Common myeloid progenitor, CD34-positive (primary cell): ENCODE measurements around the gene GLI3.
"Not testable (repeated sequence)": the region's sequence is repeated elsewhere in the genome, so short reads cannot be mapped to it uniquely, and the experiment has no call there.

Source experiments
- CTCF ChIA-PET: fragments of 350-600 bp; sonication (Branson Sonifier 250); formaldehyde crosslinking; loops from one replicate; lab custom pipeline; 2021; ENCODE audit warnings: antibody characterized with exemption; lab: Charles Lee
- POLR2A ChIA-PET: fragments of 350-600 bp; sonication (Branson Sonifier 250); formaldehyde crosslinking; loops from one replicate; lab custom pipeline; 2021; ENCODE audit warnings: antibody characterized with exemption; lab: Charles Lee
- DNase-seq, 3 donors: peaks; one replicate each; pipeline versions ENCODE4 v3.0.0 to v3.0.0-alpha.2; 2013
- H3K27ac ChIP-seq, 2 experiments: 1 replicate in 1 of 2; 2 replicates in 1 of 2; pipeline ENCODE4 v1.7.0; 2013; ENCODE audit warnings: inconsistent platforms in 2 of 2, low read length in 2 of 2, mild to moderate bottlenecking in 2 of 2, low read depth in 1 of 2, moderate library complexity in 1 of 2; ENCODE audit not compliant: severe bottlenecking in 2 of 2, insufficient read depth in 1 of 2, poor library complexity in 1 of 2
- H3K27me3 ChIP-seq, 5 experiments: replicated peaks in 2 of 5; 1 replicate in 3 of 5; 2 replicates in 2 of 5; pipeline versions ENCODE4 v1.6.1 to v1.7.0; 2013; ENCODE audit warnings: low read length in 4 of 5, mild to moderate bottlenecking in 2 of 5, moderate library complexity in 2 of 5, inconsistent platforms in 1 of 5; ENCODE audit not compliant: insufficient read depth in 5 of 5, control insufficient read depth in 4 of 5
- H3K36me3 ChIP-seq, 4 experiments: 1 replicate in 2 of 4; 2 replicates in 2 of 4; pipeline versions ENCODE4 v1.6.1 to v1.7.0; 2013; ENCODE audit warnings: low read length in 3 of 4, control low read depth in 1 of 4, mild to moderate bottlenecking in 1 of 4; ENCODE audit not compliant: control insufficient read depth in 4 of 4, insufficient read depth in 4 of 4
- H3K4me1 ChIP-seq, 4 experiments: 1 replicate in 3 of 4; 2 replicates in 1 of 4; pipeline versions ENCODE4 v1.6.1 to v1.7.1; 2013; ENCODE audit warnings: low read length in 3 of 4, mild to moderate bottlenecking in 3 of 4, control low read depth in 1 of 4, inconsistent platforms in 1 of 4, moderate library complexity in 1 of 4; ENCODE audit not compliant: control insufficient read depth in 4 of 4, insufficient read depth in 4 of 4; ENCODE audit errors: control extremely low read depth in 1 of 4
- H3K4me3 ChIP-seq, 7 experiments: 1 replicate in 4 of 7; 2 replicates in 3 of 7; pipeline versions ENCODE4 v1.5.1 to v1.7.0; 2013; ENCODE audit warnings: mild to moderate bottlenecking in 7 of 7, low read length in 6 of 7, moderate library complexity in 6 of 7, inconsistent platforms in 2 of 7, low read depth in 2 of 7, control low read depth in 1 of 7; ENCODE audit not compliant: insufficient read depth in 4 of 7, control insufficient read depth in 1 of 7; ENCODE audit errors: extremely low read depth in 1 of 7
- H3K9me3 ChIP-seq, 5 experiments: 1 replicate in 4 of 5; 2 replicates in 1 of 5; pipeline versions ENCODE4 v1.6.1 to v1.7.1; 2013; ENCODE audit warnings: low read length in 4 of 5, mild to moderate bottlenecking in 2 of 5, inconsistent platforms in 1 of 5, low read depth in 1 of 5, moderate library complexity in 1 of 5; ENCODE audit not compliant: control insufficient read depth in 4 of 5, insufficient read depth in 2 of 5; ENCODE audit errors: control extremely low read depth in 1 of 5
- WGBS: methylation state at CpG from one replicate; pipeline ENCODE4 v1.1.5; 2013; ENCODE audit not compliant: insufficient coverage; 5-methylcytosine and 5-hydroxymethylcytosine counted together

Gene GLI3

DNA sequence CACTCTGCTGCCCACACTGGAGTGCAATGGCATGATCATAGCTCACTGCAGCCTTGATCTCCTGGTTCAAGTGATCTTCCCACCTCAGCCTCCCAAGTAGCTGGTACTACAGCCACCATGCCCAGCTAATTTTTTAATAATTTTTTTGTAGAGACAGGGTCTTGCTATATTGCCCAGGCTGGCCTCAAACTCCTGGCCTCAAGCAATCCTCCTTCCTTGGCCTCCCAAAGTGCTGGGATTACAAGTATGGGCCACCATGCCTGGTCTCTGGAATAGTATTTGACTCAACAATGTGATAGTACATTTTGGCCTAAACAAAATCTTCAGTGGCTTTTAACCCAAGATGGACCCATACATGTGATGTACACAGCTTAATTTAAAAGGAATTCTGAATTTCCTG, 27.9 kb downstream of the GLI3 start:
- POLR2A ChIA-PET, H3K27ac ChIP-seq, H3K9me3 ChIP-seq, H3K36me3 ChIP-seq, H3K4me1 ChIP-seq, H3K27me3 ChIP-seq, DNase-seq, H3K4me3 ChIP-seq: not testable (repeated sequence)
- CTCF ChIA-PET, result interaction anchor here (1.1 to 1.5 kb wide), 4 partner anchors 10 to 109 kb away, joined by 3 to 6 read pairs (median 4); no protein-coding TSS in a partner anchor

DNA sequence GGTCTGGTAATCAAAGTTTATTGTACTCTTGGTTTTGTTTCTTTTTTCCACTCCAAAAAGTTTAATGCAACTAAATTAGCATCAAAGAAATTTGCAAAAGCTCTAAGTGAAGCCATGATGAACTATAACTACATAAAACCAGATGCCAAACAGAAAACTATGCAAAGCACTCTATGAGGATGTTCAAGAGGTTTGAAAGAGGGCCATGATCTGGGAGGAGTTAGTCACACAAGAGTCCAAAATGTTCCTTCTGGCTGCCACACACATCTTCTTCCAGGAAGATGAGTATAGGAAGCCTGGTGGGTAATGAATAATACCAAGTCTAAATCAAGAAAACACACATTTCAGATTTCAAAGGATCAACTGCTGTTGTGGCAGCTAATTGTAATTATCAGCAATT, 28.4 kb downstream of the GLI3 start:
- no peak overlapping the region for H3K4me3 ChIP-seq
- no peak overlapping the region for H3K27ac ChIP-seq
- H3K36me3 ChIP-seq, result no peaks in the 10 kb centered on the region
- peaks cover 0 to 2% (median 0%) of the 10 kb centered on the region in 5 experiments for H3K9me3 ChIP-seq
- no peaks in the 10 kb centered on the region for H3K4me1 ChIP-seq
- POLR2A ChIA-PET, result no interaction called here
- DNase-seq, result no peak
- H3K27me3 ChIP-seq, result peaks cover 0 to 4% (median 0%) of the 10 kb centered on the region in 5 experiments
- CTCF ChIA-PET, result interaction anchor here (1.3 to 1.5 kb wide), 2 partner anchors 10 to 13 kb away, joined by 4 to 5 read pairs; no protein-coding TSS in a partner anchor

DNA sequence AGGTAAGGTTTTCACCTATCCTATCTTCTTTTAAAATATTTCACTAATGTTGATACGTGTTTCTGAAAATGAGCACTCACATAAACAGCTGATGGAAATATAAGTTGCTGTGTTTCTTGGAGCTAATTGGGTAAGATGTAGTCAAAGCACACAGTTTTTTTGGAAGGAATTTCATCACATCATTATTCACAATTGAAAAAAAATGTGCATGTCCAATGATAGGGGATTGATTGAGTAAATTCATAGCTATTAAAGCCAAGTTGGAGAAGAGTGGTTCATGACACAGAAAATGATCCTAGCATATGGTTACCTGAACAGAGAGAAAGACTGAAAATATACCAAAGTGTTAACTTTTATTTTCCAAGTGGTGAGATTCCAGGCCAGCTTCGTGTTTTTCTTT, 29.6 kb downstream of the GLI3 start:
- Histone ChIP-seq H3K9me3 (peaks cover 0 to 2% (median 0%) of the 10 kb centered on the region in 5 experiments), H3K27ac (no peak overlapping the region), H3K36me3 (no peaks in the 10 kb centered on the region), H3K4me1 (no peaks in the 10 kb centered on the region), H3K4me3 (no peak overlapping the region), H3K27me3 (peaks cover 0 to 4% (median 0%) of the 10 kb centered on the region in 5 experiments)
- POLR2A ChIA-PET, result no interaction called here
- no peak for DNase-seq
- CTCF ChIA-PET, result interaction anchor here (1.3 kb wide), 1 partner anchor 14 kb away, joined by 3 read pairs; no protein-coding TSS in a partner anchor
- 100% methylated on average over 1 of the region's 2 CpGs for WGBS

DNA sequence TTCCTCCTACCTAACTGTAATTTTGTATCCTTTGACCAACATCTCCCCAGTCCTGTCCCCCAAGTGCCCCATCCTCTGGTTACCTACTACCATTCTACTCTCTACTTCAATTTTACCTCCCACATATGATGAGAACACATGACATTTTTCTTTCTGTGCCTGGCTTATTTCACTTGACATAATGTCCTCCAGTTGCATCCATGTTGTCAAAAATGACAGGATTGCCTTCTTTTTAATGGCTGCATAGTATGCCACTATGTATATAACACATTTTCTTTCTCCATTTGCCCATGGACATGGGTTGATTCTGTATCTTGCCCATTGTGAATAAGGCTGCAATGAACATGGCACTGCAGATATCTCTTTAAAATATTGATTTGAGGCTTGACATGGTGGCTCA, 33.7 kb downstream of the GLI3 start:
- Histone ChIP-seq H3K27me3 (no peaks in the 10 kb centered on the region), H3K9me3 (peaks cover 0 to 2% (median 0%) of the 10 kb centered on the region in 5 experiments), H3K27ac (no peak overlapping the region), H3K4me1 (peaks cover 0 to 5% (median 0%) of the 10 kb centered on the region in 4 experiments), H3K4me3 (no peak overlapping the region), H3K36me3 (no peaks in the 10 kb centered on the region)
- no peak for DNase-seq
- POLR2A ChIA-PET, result no interaction called here
- CTCF ChIA-PET, result no interaction called here

DNA sequence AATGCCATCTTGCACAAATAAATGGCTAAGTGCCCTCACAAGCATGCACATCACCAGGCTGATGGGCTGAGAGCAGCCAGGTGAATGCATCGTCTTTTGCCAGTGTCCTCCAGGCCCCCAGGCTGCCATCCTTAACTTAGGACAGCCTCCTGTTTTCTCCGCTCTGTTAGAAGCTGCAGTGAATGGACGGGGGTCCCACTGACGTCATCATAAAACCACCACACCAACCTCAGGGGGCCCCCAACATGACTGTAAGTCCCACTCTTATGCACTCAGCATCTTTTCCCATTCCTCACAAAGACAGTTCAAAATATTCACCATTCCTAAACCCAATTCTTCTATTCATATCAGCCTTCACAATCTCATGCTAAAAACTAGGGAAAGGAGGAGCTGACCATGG, 34.4 kb downstream of the GLI3 start:
- CTCF ChIA-PET, result no interaction called here
- Histone ChIP-seq H3K4me1 (peaks cover 0 to 6% (median 0%) of the 10 kb centered on the region in 4 experiments), H3K36me3 (no peaks in the 10 kb centered on the region), H3K9me3 (peaks cover 0 to 2% (median 0%) of the 10 kb centered on the region in 5 experiments), H3K4me3 (no peak overlapping the region), H3K27me3 (no peaks in the 10 kb centered on the region), H3K27ac (no peak overlapping the region)
- no peak for DNase-seq
- POLR2A ChIA-PET, result no interaction called here
- 95% methylated on average over 4 of the region's 4 CpGs for WGBS

DNA sequence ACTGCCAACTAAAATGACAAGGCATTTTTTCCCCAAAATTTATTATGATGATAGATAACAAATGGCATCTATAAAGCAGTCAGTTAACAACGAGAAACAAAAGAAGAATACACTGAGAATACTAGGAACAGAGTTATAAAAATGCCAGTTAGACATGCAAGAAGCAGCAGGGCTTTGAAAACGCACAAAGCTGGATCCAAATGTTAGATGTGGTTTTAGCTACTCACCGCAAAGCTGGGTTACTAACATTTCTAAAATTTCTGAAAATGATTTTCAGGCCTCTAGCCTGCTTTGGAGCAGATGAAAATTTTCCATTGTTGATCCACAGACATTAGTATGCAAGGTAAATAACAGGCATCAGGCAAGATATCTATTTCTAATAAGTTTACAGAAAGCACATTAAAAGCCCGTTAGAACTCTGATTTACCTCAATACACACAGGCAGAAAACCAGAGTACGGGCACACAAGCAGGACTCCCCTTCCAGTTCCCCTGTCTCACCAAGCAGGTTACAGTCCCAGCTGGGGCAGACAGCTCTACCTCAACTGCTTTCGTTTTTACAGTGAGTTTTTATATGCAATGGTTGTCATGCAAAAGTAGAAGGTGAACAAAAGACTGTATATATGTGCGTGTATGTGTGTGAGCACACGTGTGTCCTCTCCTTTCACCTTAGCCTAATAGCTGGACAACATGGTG, 37.9 kb downstream of the GLI3 start:
- Histone ChIP-seq H3K36me3 (no peaks in the 10 kb centered on the region), H3K4me3 (no peak overlapping the region), H3K9me3 (no peaks in the 10 kb centered on the region), H3K27me3 (no peaks in the 10 kb centered on the region), H3K27ac (no peak overlapping the region), H3K4me1 (peaks cover 0 to 6% (median 2%) of the 10 kb centered on the region in 4 experiments)
- POLR2A ChIA-PET, result no interaction called here
- 50% methylated on average over 5 of the region's 8 CpGs for WGBS
- no peak for DNase-seq
- CTCF ChIA-PET, result interaction anchor here (1.3 to 1.4 kb wide), 2 partner anchors 10 to 27 kb away, joined by 3 to 4 read pairs; no protein-coding TSS in a partner anchor

DNA sequence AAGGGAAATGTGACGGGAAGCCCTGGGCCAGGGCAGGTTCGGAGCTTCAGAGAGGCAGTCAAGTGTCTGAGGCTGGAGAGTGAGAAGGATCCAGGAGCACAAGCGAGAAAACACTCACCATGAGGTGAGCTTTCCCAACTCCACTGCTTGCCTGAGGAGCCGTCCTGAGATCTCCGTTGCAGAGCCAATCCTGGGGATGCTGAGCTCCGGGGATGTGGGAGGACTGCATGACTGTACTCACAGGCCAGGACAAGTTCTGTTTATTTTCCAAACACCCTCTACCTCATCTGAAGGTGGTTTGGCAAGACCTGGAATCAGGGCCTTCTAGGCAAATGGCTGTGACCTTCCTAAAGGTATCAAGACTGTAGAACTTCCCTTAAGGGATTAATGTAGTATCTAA, 38.7 kb downstream of the GLI3 start:
- H3K27me3 ChIP-seq, result no peaks in the 10 kb centered on the region
- no peaks in the 10 kb centered on the region for H3K9me3 ChIP-seq
- 98% methylated on average over 5 of the region's 6 CpGs for WGBS
- DNase-seq, result no peak
- H3K27ac ChIP-seq, result no peak overlapping the region
- peaks cover 2 to 14% (median 8%) of the 10 kb centered on the region in 4 experiments for H3K4me1 ChIP-seq
- ChIA-PET POLR2A (no interaction called here), CTCF (interaction anchor here (1.4 kb wide), 1 partner anchor 10 kb away, joined by 4 read pairs; no protein-coding TSS in a partner anchor)
- H3K36me3 ChIP-seq, result no peaks in the 10 kb centered on the region
- no peak overlapping the region for H3K4me3 ChIP-seq
